ENCODE measurements around the gene NUDT8. TPM values are rescaled to one million over a fixed set of nuclear protein-coding genes. Genes with fewer than 3 reads are reported as not detected.

Gene NUDT8
- total and polyA plus RNA-seq, 2 of the 8 experiments (the other 6 are each of a cell fraction or from before 2014, with no cell fraction given): 7.2 to 8.3 TPM

DNA sequence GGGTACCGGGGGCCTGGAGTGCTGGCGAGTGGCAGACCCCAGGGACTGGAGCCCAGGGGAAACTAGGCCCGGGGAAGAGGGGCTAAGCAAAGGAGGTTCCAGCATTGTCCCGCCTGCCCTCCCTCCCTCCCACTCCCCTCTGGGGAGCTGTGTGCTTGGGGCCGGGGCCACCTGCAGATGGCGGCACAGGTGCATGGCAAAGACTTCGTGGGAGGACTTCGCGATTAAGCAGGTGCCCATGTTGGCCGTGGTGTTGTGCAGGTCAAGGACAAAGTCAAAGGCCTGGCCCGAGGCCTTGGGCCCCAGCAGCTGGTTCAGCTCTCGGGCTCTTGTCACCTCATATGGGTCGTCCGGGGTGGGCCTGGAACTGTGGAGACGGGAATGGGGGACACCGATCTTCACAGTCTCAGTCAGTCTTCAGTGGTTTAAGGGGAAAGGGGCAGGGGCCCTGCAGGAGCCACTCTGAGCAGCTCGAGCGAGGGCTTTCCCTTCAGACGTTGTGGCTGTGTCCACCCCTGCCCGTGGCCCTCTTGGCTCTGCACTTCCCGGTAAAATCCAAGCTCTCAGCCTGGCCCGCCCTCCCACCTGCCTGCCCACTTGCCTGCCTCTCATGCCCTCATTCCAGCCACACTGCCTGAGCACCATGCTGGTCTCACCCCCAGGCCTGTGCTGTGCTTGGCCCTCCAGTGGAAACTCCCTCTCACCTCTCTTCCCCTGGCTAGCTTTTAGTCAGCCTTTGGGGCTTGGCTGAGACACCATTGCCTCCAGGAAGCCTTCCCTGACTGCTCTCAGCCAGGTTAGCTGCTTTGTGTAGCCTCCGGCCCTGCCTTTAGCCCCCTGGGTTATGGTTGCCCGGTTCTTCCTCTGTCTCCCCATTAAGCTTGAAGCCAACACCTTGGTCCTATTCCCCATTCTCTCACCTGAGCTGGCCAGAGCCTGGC lies 16.1 kb upstream of the NUDT8 start:
- no peak for FAIRE-seq
- TF ChIP-seq NANOG (IDR thresholded peaks at IDR 0.05; ENCODE audit: insufficient read depth, low read depth, low read length, poor library complexity, severe bottlenecking) (no peak), RFX5 (IDR thresholded peaks at IDR 0.05; ENCODE audit: borderline replicate concordance, low read depth, low read length) (no peak), RAD21 (IDR thresholded peaks at IDR 0.05 in 1 of 2, conservative IDR thresholded peaks at IDR 0.05 in 1 of 2; ENCODE audit: low read depth in 2 of 2, low read length in 2 of 2) (peak; percentile 69 to 81)
- TF ChIP-seq, protein P1, sequence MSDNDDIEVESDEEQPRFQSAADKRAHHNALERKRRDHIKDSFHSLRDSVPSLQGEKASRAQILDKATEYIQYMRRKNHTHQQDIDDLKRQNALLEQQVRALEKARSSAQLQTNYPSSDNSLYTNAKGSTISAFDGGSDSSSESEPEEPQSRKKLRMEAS (IDR thresholded peaks at IDR 0.05): peak; percentile 72
- TF ChIP-seq, protein P2, sequence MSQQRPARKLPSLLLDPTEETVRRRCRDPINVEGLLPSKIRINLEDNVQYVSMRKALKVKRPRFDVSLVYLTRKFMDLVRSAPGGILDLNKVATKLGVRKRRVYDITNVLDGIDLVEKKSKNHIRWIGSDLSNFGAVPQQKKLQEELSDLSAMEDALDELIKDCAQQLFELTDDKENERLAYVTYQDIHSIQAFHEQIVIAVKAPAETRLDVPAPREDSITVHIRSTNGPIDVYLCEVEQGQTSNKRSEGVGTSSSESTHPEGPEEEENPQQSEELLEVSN (IDR thresholded peaks at IDR 0.05): peak; percentile 61; the same call in 1 of the 2 replicates

More for the DNA sequence above, 16.1 kb upstream of the NUDT8 start:
- Histone ChIP-seq H3K14ac (ENCODE audit: insufficient read length) (no peak overlapping the region), H4K91ac (replicated peaks; ENCODE audit: insufficient read length, low read length) (no peak overlapping the region), H3K9ac (replicated peaks in 1 of 4; ENCODE audit: extremely low read depth in 1 of 4, low read depth in 3 of 4, low read length in 3 of 4) (no peak overlapping the region), H3K4me3 (ENCODE audit: extremely low read depth in 1 of 4, insufficient read depth in 2 of 4, low read depth in 3 of 4, low read length in 4 of 4) (no peak overlapping the region), H3K4me2 (ENCODE audit: insufficient read depth in 1 of 2, low read depth in 2 of 2, low read length in 2 of 2) (no peak overlapping the region), H2BK5ac (ENCODE audit: low read depth, low read length) (no peak overlapping the region; the same call in 1 of the 2 replicates), H3K23me2 (ENCODE audit: low read depth, low read length) (peaks cover 3% of the 10 kb centered on the region), H2AFZ (ENCODE audit: low read length) (no peak overlapping the region), H3K9me3 (ENCODE audit: insufficient read depth in 2 of 2, low read depth in 1 of 2, low read length in 1 of 2) (no peaks in the 10 kb centered on the region; a peak in 1 of 4 replicates), H4K20me1 (replicated peaks in 1 of 2; ENCODE audit: control insufficient read depth in 1 of 2, insufficient read depth in 2 of 2, low read length in 2 of 2) (peaks cover 0 to 5% of the 10 kb centered on the region in 2 experiments), H3K4ac (replicated peaks; ENCODE audit: insufficient read length, low read depth, low read length) (no peak overlapping the region), H2AK5ac (ENCODE audit: low read depth, low read length) (peak overlapping the region; percentile 83; the same call in 1 of the 2 replicates), H3K36me3 (ENCODE audit: control insufficient read depth in 2 of 4, insufficient read depth in 4 of 4, low read length in 3 of 4) (no peaks in the 10 kb centered on the region; a peak in 1 of 8 replicates), H3K4me1 (replicated peaks in 1 of 4; ENCODE audit: control insufficient read depth in 3 of 4, insufficient read depth in 4 of 4, low read length in 3 of 4) (peaks cover 0 to 9% (median 0%) of the 10 kb centered on the region in 4 experiments; a peak in 2 of 7 replicates), H3K27ac (ENCODE audit: low read depth, low read length) (no peak overlapping the region), H4K8ac (ENCODE audit: extremely low read depth, insufficient read depth, low read length) (peak overlapping the region; percentile 82), H3K18ac (ENCODE audit: extremely low read depth, low read length) (peak overlapping the region; percentile 32; the same call in 1 of the 2 replicates), H2BK120ac (replicated peaks; ENCODE audit: low read depth, low read length) (no peak overlapping the region), H3K27me3 (replicated peaks in 1 of 4; ENCODE audit: control insufficient read depth in 3 of 4, extremely low read depth in 1 of 4, insufficient read depth in 3 of 4, low read length in 3 of 4) (peaks cover 0 to 9% (median 4%) of the 10 kb centered on the region in 4 experiments; a peak in 6 of 7 replicates), H2BK15ac (ENCODE audit: low read length) (peak overlapping the region; percentile 29; the same call in 1 of the 2 replicates), H2BK20ac (ENCODE audit: low read length) (no peak overlapping the region), H3K79me2 (ENCODE audit: control insufficient read depth in 1 of 2, insufficient read depth in 2 of 2, low read length in 2 of 2) (no peaks in the 10 kb centered on the region), H3K23ac (ENCODE audit: insufficient read length) (no peak overlapping the region), H4K5ac (ENCODE audit: insufficient read length, low read depth, low read length) (no peak overlapping the region), H3K56ac (replicated peaks; ENCODE audit: insufficient read length, low read depth, low read length) (no peak overlapping the region), H3K79me1 (ENCODE audit: low read depth, low read length) (no peaks in the 10 kb centered on the region), H2BK12ac (ENCODE audit: low read depth, low read length) (peak overlapping the region; percentile 75; the same call in 1 of the 2 replicates)
- POLR2A ChIA-PET (ENCODE audit: partially characterized antibody): interaction anchor here (1.0 to 1.4 kb wide), 3 partner anchors 13 to 32 kb away, joined by 3 to 4 read pairs (median 4); no protein-coding TSS in a partner anchor
- CTCF ChIA-PET (ENCODE audit: partially characterized antibody): interaction anchor here (0.6 to 8.6 kb wide), 19 partner anchors 12 to 155 kb away, joined by 3 to 99 read pairs (median 5); partner anchors contain the start of genes ALDH3B2 and NUDT8
- 86% methylated on average over 19 of the region's 24 CpGs; no CpG with 5 or more reads in 1 of the 2 experiments for WGBS, 2 experiments (ENCODE audit: extremely low coverage in 1 of 2, insufficient coverage in 1 of 2, insufficient read length in 1 of 2, insufficient replicate concordance in 2 of 2, low coverage in 1 of 2, low lambda C conversion rate in 2 of 2, missing lambda C conversion rate in 1 of 2)
- DNase-seq (ENCODE audit: low read depth in 1 of 2, low spot score in 2 of 2): peak in 1 of 2 experiments; percentile 56
